Activated T-helper 2 cell treated with anti-CD3 and anti-CD28 coated beads, Interferon-gamma antibody, Interleukin-2, Interleukin-4, amounts not matched to agents 10 μg/mL and 5 μg/mL and 100 μg/mL, durations not matched to agents 14 hours and 24 hours and 36 hours (primary cell): ENCODE results near the gene DBN1. TPM values are rescaled to one million over a fixed set of nuclear protein-coding genes. Genes with fewer than 3 reads are reported as not detected.
A peak's percentile ranks its signal among the peaks of the same experiment; 100 is the strongest.

Experiments
- DNase-seq: peaks from one replicate; pipeline ENCODE4 v3.0.0; 2021; ENCODE audit warnings: low spot score
- H3K27ac Mint-ChIP-seq: one replicate; pipeline ENCODE4 v1.8.0; 2021; ENCODE audit warnings: mixed read lengths
- H3K27me3 Mint-ChIP-seq: one replicate; pipeline ENCODE4 v1.8.0; 2021; ENCODE audit warnings: low read depth, mixed read lengths
- H3K36me3 Mint-ChIP-seq: one replicate; pipeline ENCODE4 v1.8.0; 2021; ENCODE audit warnings: low read depth, mixed read lengths
- H3K4me1 Mint-ChIP-seq: one replicate; pipeline ENCODE4 v1.8.0; 2021; ENCODE audit warnings: low read depth, mixed read lengths
- H3K4me3 Mint-ChIP-seq: one replicate; pipeline ENCODE4 v1.8.0; 2021; ENCODE audit warnings: low read depth, mild to moderate bottlenecking, moderate library complexity, mixed read lengths
- H3K9me3 Mint-ChIP-seq: one replicate; pipeline ENCODE4 v1.8.0; 2021; ENCODE audit warnings: mixed read lengths
- intact Hi-C: fragments of 100-400 bp; cut with micrococcal nuclease; formaldehyde crosslinking; loops from one replicate; pipeline ENCODE4 v1.15.1; 2023
- total RNA-seq: library from RNA; stranded (reverse); gene quantifications from 2 replicates; pipeline ENCODE4 v1.2.3, GENCODE V29; 2022

DBN1 gene
- total RNA-seq, 1 donor from 2014 or later = 32.9 TPM

DNA sequence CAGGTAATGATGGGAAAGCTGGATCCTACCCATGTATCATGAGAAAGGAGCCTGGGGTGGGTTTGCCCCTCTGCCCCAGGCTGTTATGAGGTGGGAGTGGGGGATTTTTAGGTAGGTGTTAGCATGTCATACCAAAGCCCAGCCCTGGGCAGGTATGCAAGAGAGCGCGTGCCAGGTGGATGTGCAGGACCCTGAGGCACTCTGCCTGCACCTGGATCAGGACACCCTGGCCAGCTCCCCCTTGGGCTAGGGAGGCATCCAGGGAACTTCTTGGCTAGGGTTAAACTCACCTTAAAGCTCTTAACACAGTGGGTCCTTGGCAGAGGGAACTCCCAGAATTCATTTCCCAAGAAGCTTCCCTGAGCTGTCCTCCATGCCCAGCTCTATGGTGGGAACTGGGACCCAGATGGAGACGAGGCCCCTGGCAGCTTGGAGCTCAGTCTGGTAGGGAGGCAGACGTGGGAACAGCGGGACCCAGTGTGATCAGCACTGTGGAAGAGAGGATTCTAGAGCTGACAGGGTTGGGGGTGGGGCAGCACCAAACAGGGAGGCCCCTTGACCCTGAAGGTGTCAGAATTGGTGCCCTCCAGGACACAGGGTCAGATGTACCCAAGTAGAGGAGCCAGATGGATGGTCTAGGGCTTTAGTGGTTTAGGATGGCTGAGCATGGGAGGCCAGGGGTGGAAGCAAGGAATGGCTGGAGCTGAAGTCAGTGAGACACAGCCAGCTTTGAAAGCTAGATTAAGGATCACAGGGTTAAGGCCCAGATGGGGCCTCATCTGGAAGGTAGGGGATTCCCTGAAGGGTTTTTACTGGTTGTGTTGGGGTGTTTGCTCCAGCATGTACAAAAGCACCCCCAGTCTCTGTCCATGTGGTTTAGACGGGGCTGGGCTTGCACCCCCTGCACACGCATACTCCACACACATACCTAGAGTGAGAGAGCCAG lies 29.1 kb downstream of the DBN1 start:
- intact Hi-C loops = loop anchor here (1.0 kb wide), 1 partner anchor 10 kb away; no protein-coding TSS in a partner anchor
- H3K27me3 Mint-ChIP-seq = peaks cover 2% of the 10 kb centered on the region
- peaks cover 31% of the 10 kb centered on the region for H3K36me3 Mint-ChIP-seq
- peak overlapping the region; percentile 47 for H3K4me3 Mint-ChIP-seq
- no peak for DNase-seq
- no peaks in the 10 kb centered on the region for H3K9me3 Mint-ChIP-seq
- H3K4me1 Mint-ChIP-seq = peaks cover 41% of the 10 kb centered on the region
- H3K27ac Mint-ChIP-seq = peak overlapping the region; percentile 73

DNA sequence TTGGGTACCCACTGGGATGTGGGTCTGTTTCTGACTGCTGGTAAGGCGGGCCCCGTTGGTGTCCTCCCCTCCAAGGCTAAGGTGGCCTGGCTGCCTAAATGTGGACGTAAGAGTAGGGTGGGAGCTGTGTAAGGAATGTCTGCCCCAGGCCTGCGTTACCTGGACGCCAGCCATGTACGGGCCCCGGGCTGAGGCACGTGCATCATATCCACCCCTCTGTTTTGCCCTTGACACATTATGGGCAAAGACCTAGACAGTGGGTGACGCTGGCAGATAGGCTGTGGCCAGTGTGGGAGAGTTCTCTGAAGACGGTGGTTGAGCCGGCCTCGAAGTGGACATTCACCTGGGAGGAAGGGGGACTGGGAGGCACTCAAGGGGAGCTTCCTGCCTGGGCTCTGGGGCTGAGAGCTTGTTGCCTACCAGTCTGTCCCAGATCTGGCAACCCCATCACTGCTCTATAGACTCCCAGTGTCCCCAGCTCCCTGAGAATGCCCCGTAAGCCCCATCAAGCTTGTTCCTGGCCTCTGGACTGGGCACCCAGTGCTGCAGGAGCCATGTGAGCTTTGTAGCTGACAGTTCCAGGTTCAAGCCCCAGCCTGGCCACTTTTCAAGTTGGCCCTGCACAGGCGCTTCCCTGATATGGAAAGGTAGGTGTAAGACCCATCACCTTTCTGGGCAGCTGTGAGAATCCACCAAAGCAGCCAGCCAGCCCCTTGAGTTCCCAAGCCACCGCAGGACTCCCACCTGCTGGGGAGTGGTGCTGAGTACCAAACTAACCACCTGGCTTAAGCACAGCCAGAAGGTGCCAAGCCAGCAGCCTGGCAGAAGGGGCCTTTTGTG lies 30.1 kb downstream of the DBN1 start:
- Mint-ChIP-seq H3K4me3 (no peak overlapping the region), H3K9me3 (no peaks in the 10 kb centered on the region), H3K4me1 (peaks cover 39% of the 10 kb centered on the region), H3K27me3 (peaks cover 2% of the 10 kb centered on the region), H3K36me3 (peaks cover 38% of the 10 kb centered on the region), H3K27ac (peak overlapping the region; percentile 38)
- DNase-seq = no peak
- intact Hi-C loops = no loop called here

DNA sequence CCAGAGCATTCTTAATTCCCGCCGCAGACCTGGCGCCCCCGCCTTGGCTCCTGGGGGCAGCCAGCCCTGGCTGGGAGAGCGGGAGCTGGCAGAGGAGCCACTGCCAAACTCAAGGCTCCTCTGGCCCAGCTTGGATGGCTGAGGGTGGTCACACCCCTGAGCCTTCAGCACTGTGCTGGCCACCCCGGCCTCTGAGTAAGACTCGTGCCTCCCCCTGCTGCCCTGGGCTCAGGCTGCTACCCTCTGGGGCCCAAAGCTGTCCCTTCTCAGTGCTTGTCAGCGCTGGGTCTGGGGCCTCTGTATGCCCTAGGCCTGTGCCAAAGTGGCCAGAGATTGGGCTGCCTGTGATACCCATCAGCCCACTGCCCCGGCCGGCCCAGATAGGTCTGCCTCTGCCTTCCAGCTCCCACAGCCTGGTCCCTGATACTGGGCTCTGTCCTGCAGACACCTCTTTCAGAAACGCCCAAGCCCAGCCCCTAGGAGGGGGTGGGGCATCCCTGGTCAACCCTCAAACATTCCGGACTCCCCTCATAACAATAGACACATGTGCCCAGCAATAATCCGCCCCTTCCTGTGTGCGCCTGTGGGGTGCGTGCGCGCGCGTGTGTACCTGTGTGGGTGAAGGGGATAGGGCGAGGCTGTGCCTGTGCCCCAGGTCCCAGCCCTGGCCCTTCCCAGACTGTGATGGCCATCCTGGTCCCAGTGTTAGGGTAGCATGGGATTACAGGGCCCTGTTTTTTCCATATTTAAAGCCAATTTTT lies 31.2 kb downstream of the DBN1 start:
- Mint-ChIP-seq H3K27ac (peak overlapping the region; percentile 16), H3K9me3 (no peaks in the 10 kb centered on the region), H3K36me3 (peaks cover 49% of the 10 kb centered on the region), H3K4me3 (no peak overlapping the region), H3K4me1 (peaks cover 36% of the 10 kb centered on the region), H3K27me3 (no peaks in the 10 kb centered on the region)
- intact Hi-C loops = no loop called here
- no peak for DNase-seq

DNA sequence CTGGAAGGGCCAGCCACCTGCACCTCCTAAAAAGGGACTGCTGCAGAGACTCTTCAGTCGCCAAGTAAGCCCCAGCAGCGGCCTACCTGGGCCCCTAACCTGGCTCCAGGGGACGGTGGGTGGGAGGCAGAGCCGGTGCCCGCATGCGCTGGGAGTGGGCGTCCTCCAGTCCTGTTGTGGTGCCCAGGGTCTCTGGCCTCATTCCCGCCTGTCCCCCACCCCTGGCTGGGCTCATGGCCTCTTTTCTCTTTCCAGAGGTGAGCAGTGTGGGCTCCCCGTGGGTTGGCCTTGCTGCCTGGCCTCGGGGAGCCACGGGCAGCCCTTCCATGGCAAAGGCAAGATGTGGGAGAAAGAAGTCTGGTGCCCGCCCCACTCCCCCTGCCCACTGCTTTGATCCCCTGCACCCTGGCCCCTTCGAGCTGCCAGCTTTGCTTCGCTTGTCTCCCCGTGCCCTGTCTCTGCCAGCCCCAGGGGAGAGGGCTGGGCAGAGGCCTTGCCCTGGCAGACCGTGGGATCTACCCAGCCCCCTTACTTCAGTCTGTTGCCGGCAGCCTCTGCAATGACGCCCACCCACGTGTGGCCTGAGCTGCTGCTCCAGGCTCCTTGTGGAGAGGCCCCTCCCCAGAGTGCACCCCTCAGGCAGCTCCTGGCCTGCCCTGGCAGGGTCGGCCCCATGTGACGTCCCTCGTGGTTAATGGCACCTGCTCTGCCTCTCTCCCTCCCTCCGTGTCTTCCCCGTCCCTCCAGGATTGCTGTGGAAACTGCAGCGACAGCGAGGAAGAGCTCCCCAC lies 32.2 kb downstream of the DBN1 start:
- Mint-ChIP-seq H3K27ac (no peak overlapping the region), H3K36me3 (peaks cover 59% of the 10 kb centered on the region), H3K9me3 (no peaks in the 10 kb centered on the region), H3K4me1 (peaks cover 37% of the 10 kb centered on the region), H3K27me3 (no peaks in the 10 kb centered on the region), H3K4me3 (no peak overlapping the region)
- intact Hi-C loops = no loop called here
- DNase-seq = no peak

DNA sequence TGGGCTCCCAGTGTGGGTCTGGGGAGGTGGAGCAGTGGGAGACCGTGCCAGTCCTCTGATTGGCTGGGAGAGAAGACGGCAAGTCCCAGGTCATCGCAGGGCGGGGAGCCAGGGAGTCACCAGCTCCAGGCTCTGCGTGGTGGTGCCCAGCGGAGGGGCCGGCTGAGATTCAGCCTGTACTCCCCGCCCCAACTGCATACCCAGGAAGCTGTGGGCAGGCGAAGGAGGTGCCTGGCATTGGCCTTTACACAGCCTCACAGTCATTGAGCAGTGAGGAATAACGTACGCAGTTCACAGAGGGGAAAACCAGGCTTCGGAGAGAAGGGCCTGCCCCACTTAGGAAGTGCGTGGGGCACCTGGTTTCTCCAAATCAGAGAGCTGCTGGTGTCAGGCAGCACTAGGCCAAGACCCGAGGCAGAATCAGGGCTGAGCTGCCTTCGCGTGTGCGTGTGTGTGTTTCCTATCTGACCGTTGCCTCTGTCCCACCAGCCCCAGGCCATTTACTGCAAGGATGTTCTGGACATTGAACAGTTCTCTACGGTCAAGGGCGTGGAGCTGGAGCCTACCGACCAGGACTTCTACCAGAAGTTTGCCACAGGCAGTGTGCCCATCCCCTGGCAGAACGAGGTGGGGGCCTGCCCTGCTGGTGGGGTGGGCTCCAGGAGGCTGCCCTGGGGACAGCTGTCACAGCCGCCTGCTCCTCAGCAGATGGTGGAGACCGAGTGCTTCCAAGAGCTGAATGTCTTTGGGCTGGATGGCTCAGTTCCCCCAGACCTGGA lies 33.0 kb downstream of the DBN1 start:
- Mint-ChIP-seq H3K27me3 (no peaks in the 10 kb centered on the region), H3K4me3 (no peak overlapping the region), H3K36me3 (peaks cover 65% of the 10 kb centered on the region), H3K27ac (peak overlapping the region; percentile 59), H3K9me3 (no peaks in the 10 kb centered on the region), H3K4me1 (peaks cover 30% of the 10 kb centered on the region)
- intact Hi-C loops = no loop called here
- no peak for DNase-seq

DNA sequence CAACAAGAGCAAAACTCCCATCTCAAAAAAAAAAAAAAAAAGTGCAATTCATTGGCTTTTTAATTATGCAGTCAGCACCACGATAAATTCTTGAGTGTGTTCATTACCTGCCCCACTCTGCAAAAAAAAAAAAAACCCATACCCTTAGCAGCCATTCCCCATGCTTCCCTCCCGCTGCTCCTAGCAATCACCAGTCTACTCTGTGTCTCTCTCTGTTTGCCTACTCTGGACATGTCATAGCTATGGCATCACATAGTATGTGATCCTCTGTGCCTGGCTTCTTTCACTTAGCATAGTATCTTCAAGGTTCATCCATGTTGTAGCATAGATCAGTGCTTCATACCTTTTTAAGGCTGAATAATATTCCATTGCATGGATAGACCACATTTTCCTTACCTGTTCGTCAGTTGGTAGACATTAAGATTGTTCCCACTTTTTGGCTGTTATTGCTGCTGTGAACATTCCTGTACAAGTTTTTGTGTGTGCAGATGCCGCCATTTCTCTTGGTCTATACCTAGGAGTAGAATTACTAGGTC lies 33.8 kb downstream of the DBN1 start:
- H3K27me3 Mint-ChIP-seq = no peaks in the 10 kb centered on the region
- peak overlapping the region; percentile 45 for H3K27ac Mint-ChIP-seq

DNA sequence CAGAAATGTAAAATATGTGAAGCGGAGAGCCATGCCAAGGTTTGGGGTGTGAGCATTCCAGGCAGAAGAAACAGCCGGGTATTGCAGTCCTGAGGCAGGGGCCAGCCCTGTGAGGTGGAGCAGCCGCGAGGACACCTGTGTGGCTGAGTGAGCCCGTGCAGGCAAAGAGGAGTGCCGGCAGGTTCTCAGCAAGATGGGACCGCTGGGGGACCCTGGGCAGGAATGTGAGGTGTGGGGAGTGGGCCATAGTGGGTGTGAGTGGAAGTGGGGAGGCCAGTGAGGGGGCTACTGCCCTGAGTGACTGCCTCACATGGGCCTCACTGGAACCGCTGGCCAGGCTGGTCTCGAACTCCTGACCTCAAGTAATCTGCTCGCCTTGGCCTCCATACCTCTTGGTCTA lies 35.0 kb downstream of the DBN1 start:
- Mint-ChIP-seq H3K4me3 (no peak overlapping the region), H3K9me3 (no peaks in the 10 kb centered on the region), H3K27ac (peak overlapping the region; percentile 26), H3K4me1 (peaks cover 24% of the 10 kb centered on the region), H3K27me3 (no peaks in the 10 kb centered on the region), H3K36me3 (peaks cover 82% of the 10 kb centered on the region)
- intact Hi-C loops = no loop called here
- no peak for DNase-seq

More for the DNA sequence above, 33.8 kb downstream of the DBN1 start:
- no peak for DNase-seq
- Mint-ChIP-seq H3K4me1 (peaks cover 25% of the 10 kb centered on the region), H3K9me3 (no peaks in the 10 kb centered on the region), H3K4me3 (no peak overlapping the region), H3K36me3 (peaks cover 73% of the 10 kb centered on the region)
- intact Hi-C loops = no loop called here

DNA sequence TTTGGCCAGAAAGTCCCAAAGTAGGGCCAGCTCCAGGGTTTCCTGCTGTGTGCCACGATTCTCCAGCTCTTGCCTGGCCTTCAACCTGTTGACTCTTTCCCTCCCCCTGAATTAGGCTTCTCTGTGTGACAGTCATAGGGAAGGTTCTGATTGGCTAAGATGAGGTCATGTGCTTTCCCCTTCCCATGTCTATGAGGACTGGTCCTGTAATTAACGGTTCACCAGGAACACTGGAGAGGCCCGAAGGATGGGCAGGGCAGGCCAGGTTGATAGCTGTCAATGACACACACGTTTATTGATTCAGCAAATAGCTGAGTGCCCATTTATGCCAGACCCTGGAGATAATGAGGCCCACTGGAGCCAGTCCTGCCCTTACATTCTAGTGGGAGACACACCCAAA lies 35.8 kb downstream of the DBN1 start:
- peak overlapping the region; percentile 12 for H3K27ac Mint-ChIP-seq
- no peaks in the 10 kb centered on the region for H3K27me3 Mint-ChIP-seq
- H3K9me3 Mint-ChIP-seq = no peaks in the 10 kb centered on the region
- intact Hi-C loops = no loop called here
- H3K4me1 Mint-ChIP-seq = peaks cover 29% of the 10 kb centered on the region
- DNase-seq = no peak
- peaks cover 86% of the 10 kb centered on the region for H3K36me3 Mint-ChIP-seq
- no peak overlapping the region for H3K4me3 Mint-ChIP-seq

DNA sequence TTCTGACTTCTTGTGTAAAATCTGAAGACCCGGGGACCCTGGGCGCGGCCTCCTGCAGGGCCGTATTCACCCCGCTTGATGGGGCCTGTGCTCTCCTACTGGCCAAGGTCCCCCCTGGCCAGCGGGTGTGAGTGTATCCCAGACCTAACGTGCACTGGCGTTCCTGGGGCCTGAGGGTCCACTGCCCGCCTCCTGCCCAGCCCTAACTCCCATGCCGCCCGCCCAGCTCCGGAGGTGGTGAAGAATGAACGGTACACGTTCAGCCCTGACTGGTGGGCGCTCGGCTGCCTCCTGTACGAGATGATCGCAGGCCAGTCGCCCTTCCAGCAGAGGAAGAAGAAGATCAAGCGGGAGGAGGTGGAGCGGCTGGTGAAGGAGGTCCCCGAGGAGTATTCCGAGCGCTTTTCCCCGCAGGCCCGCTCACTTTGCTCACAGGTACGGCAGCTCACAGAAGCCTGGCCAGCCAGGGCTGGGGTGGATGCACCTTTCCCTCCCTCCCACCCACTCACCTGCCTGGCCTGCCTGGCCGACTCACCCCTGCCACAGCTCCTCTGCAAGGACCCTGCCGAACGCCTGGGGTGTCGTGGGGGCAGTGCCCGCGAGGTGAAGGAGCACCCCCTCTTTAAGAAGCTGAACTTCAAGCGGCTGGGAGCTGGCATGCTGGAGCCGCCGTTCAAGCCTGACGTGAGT lies 37.4 kb downstream of the DBN1 start:
- peaks cover 86% of the 10 kb centered on the region for H3K36me3 Mint-ChIP-seq
- H3K27ac Mint-ChIP-seq = no peak overlapping the region
- peaks cover 41% of the 10 kb centered on the region for H3K4me1 Mint-ChIP-seq
- H3K27me3 Mint-ChIP-seq = no peaks in the 10 kb centered on the region
- no peak overlapping the region for H3K4me3 Mint-ChIP-seq
- DNase-seq = no peak
- intact Hi-C loops = no loop called here
- no peaks in the 10 kb centered on the region for H3K9me3 Mint-ChIP-seq

DNA sequence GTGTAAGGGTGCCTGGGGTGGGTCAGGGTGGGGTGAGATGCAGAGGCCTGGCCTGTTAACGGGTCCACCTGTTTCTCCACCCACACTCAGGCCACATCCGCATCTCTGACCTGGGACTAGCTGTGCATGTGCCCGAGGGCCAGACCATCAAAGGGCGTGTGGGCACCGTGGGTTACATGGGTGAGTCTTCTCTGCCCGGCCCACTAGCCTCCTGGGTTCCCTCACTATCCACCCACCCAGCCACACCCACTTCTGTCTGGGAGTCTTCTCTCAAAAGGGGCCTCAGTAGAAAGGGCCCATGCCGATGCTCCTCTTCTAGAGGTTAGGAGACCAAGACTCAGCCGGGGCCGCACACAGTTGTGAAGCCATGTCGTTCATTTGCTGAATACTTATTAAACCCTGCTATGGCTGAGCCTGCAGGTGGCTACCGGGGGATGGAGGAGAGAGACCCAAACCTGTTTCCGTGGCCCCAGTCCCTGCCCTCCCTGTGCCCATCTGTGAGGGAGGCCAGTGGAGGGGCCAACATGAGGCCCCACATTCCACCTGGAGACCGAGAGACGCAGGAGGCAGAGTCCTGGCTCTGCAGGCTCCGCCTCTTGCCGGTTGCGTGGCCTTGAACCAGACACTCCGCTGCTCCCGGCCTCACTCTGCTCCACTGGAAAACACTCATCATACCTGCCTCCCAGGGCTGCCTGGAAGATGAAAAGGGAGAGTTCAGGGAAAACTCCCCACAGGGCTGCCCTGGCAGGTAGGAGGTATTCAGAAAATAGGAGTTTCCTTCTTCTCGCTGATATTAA lies 38.3 kb downstream of the DBN1 start:
- Mint-ChIP-seq H3K27me3 (no peaks in the 10 kb centered on the region), H3K4me3 (no peak overlapping the region), H3K36me3 (peaks cover 89% of the 10 kb centered on the region), H3K27ac (no peak overlapping the region), H3K4me1 (peaks cover 46% of the 10 kb centered on the region), H3K9me3 (no peaks in the 10 kb centered on the region)
- DNase-seq = no peak
- intact Hi-C loops = loop anchor here (1.0 kb wide), 1 partner anchor 9 kb away; no protein-coding TSS in a partner anchor
